Islet precursor cell (in vitro differentiated cells): Measurements from ENCODE around the gene CXXC4.
A peak's percentile ranks its signal among the peaks of the same experiment; 100 is the strongest.

Experiments
- DNase-seq: peaks from one replicate; pipeline ENCODE4 v3.0.0-alpha.2; 2018

Gene CXXC4

GRCh38 chr4:104494822-104495559 lies at the start of gene CXXC4:
Gene CXXC4 (minus strand): TSS chr4:104494894. CDS start chr4:104491802, 3,092 bp downstream.
- peak; percentile 88 for DNase-seq

GRCh38 chr4:104533156-104533555 lies 38.5 kb upstream of the CXXC4 start:
- DNase-seq, result no peak

DNA sequence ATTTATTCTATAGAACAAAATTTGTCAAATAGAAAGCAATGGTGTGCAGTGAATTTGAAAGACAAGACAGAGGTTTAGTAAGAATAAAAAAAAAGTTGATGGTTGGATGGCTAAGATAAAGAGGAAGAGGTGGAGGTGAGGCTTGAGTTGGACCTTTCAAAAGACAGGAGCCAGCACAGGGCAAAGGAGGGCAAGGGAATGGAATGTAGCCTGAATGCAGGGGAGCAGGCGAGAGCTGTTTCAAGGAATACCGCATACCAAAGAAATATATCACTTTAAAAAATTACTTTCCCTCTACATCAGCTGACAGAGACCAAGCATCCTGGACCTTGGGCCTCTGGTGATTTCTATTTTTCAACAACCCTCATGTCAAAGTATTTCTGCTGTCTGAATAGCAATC lies 38.0 kb upstream of the CXXC4 start:
- DNase-seq, result peak; percentile 56

- DNase-seq, result no peak
Observed at GRCh38 chr4:104531390-104531789, 36.7 kb upstream of the CXXC4 start.

DNA sequence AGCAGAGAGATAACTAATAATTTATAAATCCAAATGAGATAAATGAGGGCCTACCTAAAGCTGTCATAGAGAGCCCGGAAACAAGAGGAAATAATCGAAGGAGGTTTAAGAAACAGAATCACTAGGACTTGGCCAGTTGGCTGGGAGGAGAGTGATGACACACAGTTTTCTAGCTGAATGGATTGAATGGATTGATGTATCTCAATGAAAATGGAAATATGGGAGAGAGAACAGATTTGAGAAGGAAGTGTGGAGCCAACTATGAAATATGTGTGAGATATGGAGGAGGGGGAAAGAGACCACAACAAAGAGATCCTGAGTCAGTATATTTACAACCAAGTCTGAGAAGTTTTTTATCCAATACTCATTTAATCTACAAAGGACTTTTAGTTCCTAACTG lies 35.7 kb upstream of the CXXC4 start:
- DNase-seq, result no peak

DNA sequence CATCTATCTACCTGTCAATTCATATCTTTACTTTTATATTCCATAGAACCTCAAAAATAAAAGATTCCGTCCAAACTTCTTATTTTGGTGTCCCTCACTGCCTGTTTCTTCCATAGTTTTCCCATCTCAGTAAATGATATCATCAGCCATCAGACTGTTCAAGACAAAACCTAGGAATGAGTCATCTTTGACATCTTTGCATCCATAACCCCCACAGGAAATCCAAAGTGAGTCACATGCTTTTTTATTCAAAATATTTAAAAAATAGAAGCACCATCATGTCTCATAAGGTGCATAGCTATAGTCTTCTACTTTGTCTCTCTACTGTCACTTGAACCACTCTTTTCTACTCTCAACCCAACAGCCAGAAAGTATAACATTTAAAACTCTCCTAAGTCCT lies 29.9 kb upstream of the CXXC4 start:
- no peak for DNase-seq

DNA sequence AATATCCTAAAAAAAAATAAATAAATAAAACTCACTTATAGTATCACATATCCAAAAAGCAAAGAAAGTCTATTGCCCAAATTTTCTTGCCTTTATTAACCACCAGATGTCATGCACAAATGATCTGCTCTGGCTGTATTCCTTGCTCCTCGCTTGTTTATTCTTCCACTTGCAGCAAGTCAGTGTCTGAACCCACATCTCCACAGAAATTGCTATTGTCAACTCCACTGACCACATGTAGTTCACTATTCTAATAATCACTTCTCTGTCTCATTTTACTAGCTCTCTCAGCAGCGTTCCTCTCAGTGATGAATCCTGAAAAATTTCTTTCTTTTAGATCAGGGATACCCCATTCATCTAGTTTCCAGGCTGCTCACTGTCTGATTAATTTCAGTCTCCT lies 29.3 kb upstream of the CXXC4 start:
- no peak for DNase-seq

- no peak for DNase-seq
Observed at GRCh38 chr4:104519588-104519987, 24.9 kb upstream of the CXXC4 start.

- no peak for DNase-seq
Observed at GRCh38 chr4:104516884-104517283, 22.2 kb upstream of the CXXC4 start.

DNA sequence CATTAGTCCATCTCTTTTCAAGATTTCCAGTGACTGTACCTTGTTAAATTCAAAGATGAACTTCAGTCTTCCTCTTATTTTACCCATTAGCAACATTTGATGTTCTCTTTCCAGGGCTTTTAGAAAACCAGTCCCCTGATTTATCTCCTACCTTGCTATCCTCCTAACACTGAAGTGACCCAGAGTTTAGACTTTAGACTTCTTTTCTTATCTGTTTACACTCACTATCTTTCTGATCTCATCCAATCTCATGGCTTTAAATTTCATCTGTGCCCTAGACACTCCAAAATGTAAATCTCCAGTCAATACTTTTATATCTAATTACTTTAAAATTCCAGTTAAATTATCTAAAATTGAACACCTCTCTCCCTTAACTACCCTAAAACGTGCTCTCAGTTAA lies 13.5 kb upstream of the CXXC4 start:
- DNase-seq, result no peak

- DNase-seq, result no peak
Observed at GRCh38 chr4:104507112-104507511, 12.4 kb upstream of the CXXC4 start.

DNA sequence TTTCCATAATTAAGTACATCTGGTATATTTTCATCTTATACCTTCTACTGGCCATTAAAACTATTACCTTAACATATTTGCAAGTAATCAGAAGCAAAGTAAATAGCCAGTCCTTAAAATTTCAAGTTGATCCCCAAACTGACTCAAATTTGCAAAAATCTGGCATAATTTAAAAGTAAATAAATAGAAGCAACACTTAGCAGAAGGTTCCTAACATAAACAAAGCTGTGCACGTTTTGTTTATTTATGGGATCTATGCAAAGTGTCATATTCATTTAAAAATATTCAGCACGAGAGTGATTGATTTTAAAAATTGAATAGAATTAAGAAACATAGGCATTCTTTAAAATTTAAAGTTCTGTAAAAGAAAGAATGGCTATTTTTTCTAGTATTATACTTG lies 9.8 kb upstream of the CXXC4 start:
- DNase-seq, result no peak

GRCh38 chr4:104502471-104502870 lies 7.8 kb upstream of the CXXC4 start:
- DNase-seq, result peak; percentile 33

DNA sequence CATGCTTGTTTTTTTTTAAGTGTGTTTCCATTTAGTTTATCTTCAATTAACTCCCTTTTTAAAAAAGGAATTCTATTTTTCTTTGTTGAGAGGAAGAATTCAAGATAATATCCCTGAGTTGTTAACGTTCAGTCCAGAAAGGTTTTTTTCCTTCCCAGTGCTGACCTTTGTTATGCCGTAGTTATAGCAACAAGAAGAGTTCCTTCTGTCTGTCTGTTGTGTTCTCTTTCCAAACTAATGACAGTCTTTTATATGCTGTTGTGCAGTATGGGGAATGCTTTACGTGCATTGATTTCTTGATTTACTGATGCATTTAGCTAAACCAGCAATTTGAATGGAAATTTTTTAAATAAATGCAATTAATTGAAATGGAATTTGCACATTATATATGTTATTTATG lies 6.6 kb upstream of the CXXC4 start:
- no peak for DNase-seq

DNA sequence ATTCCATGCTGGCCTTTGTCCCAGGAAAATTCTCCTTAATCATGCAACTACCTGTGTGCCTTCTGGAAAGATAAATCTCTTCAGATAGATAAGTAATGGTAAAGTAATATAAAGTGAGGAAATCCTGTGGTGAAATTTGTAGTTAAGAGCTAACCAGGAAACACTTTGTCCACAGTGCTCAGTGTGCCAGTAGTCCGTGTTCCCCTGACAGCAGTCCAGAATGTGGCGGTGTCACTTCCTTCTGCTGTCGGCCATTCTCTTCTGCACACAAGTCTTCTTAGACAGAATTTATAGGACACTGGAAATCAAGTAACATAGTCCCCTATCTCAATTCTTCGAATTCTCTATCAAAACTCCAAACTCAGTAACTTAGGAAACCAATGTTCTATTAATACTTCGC lies 5.7 kb upstream of the CXXC4 start:
- DNase-seq, result no peak

DNA sequence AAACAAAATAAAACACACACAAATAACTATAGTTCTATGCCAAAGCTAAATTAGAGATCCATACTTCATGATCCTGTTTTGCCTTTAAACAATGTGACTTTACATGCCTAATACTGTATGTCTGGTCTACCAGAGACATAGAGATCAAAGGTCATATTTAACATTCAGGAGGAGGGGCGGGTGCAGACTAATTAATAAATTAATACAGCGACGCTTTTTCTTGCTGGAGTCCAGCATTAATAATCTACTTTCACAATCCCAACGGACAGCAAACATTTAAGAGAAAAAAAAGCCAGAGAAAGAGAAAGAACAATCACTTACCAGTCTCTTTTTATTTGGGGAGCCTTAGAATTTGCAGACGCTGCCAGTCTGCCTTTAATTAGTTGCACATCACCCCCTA lies 509 bp downstream of the CXXC4 start:
- no peak for DNase-seq

GRCh38 chr4:104493081-104493831 lies 1.4 kb downstream of the CXXC4 start:
- DNase-seq, result no peak

GRCh38 chr4:104492183-104492771 lies 2.4 kb downstream of the CXXC4 start:
- DNase-seq, result peak; percentile 52

GRCh38 chr4:104491481-104492182 lies 3.1 kb downstream of the CXXC4 start:
- peak; percentile 78 for DNase-seq

GRCh38 chr4:104490770-104491480 lies 3.8 kb downstream of the CXXC4 start:
- DNase-seq, result peak; percentile 78

GRCh38 chr4:104490096-104490769 lies 4.5 kb downstream of the CXXC4 start:
- DNase-seq, result peak; percentile 51

- no peak for DNase-seq
Observed at GRCh38 chr4:104489731-104490095, 5.0 kb downstream of the CXXC4 start.
